Stimulated activated naive CD8-positive, alpha-beta T cell treated with anti-CD3 and anti-CD28 coated beads, Interleukin-15, amount 100 ng/mL, for 72 hours (primary cell): ENCODE measurements around the gene SMG7.

Experiments
- ATAC-seq: fragments of 150-1000 bp; cut with Tn5 transposase; 2 replicates; pipeline ENCODE4 v1.10.0; 2021; ENCODE audit warnings: mild to moderate bottlenecking, moderate library complexity
- DNase-seq, 2 donors: peaks; one replicate each; pipeline ENCODE4 v3.0.0; 2021 to 2022
- H3K27ac Mint-ChIP-seq, 2 donors: one replicate each; pipeline ENCODE4 v1.8.0; 2022; ENCODE audit warnings: mild to moderate bottlenecking in 2 of 2, mixed read lengths in 2 of 2, moderate library complexity in 2 of 2
- H3K27me3 Mint-ChIP-seq: one replicate; pipeline ENCODE4 v1.8.0; 2022; ENCODE audit warnings: mixed read lengths
- H3K4me1 Mint-ChIP-seq: one replicate; pipeline ENCODE4 v1.8.0; 2022; ENCODE audit warnings: mild to moderate bottlenecking, mixed read lengths
- H3K4me3 Mint-ChIP-seq, 2 donors: one replicate each; pipeline ENCODE4 v1.8.0; 2022; ENCODE audit warnings: mild to moderate bottlenecking in 2 of 2, mixed read lengths in 2 of 2, moderate library complexity in 1 of 2
- H3K9me3 Mint-ChIP-seq, 2 donors: one replicate each; pipeline ENCODE4 v1.8.0; 2022; ENCODE audit warnings: mixed read lengths in 2 of 2

The SMG7 gene

DNA sequence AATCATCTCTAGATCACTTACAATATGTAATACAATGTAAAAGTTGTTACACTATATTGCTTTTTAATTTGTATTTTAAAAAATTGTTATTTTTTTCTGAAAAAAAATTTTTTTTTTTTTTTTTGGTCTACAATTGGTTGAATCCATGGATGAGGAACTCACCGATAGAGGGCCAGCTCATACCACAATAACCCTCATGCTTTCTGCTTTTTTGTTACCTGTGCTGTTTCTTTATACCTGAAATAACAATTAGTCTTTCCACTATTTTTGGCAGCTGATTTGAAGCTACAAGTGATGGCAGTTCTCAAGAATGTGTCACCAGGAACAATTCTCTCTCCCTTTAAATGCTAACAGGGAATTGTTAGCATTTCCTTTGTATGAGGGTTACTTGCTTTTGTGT is 12.0 kb downstream of the SMG7 start:
- peaks cover 60% of the 10 kb centered on the region for H3K4me1 Mint-ChIP-seq
- DNase-seq, result no peak

DNA sequence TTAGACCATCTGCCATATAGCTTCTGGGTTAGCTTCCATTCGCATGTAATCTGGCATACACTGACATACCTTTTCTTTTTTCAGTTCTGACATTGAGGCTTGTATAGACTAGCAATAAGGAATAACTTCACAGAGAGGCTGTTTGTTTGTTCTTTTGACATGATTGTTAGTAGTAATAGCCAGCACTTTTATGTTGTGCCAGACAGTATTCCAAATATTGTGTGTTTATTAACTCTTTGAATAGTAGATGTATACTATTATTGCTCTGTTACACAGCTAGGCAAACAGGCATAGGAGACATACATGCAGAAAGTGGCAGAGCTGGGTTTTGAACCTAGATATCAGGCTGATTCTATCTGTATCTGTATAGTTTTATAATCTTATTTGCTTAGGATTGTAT is 12.6 kb downstream of the SMG7 start:
- no peak for ATAC-seq
- no peaks in the 10 kb centered on the region for H3K9me3 Mint-ChIP-seq
- peaks cover 60% of the 10 kb centered on the region for H3K4me1 Mint-ChIP-seq

More for the DNA sequence above, 12.0 kb downstream of the SMG7 start:
- ATAC-seq, result no peak
- Mint-ChIP-seq H3K27me3 (no peaks in the 10 kb centered on the region), H3K9me3 (no peaks in the 10 kb centered on the region), H3K4me3 (no peak overlapping the region), H3K27ac (no peak overlapping the region)

DNA sequence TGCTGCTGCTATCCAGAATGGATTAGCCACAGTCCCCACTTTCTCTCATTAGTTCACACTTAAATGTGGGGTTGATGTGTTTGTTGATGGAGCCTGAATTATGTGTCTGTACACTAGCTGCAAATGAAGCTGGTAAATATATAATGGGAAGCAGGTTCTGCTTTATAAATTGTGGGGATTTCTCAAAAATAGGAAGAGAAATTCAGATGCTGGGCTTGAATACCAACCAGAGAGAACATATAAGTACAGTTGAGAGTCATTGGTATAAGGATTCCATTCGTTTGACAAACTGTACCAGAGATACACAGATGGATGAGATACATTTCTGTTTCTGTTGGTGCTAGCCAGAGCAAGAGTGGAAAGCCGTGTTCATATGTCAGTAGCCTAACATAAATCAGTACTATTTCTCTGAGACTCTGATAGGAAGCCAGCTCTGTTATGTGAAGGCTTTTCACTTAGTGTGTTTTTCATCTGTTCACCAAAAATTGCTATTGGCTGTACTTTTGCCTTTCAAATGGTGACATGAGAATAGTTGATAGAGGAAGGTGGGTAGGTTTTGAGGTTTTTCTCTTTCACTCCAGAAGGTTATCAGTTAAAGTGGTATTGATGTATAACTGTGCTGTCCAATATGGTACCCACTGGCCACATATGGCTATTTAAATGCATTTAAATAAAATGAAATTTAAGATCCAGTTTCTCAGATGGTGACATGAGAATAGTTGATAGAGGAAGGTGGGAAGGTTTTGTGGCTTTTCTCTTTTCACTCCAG is 15.6 kb downstream of the SMG7 start:
- Mint-ChIP-seq H3K4me3 (no peak overlapping the region), H3K4me1 (peaks cover 43% of the 10 kb centered on the region), H3K27ac (no peak overlapping the region), H3K27me3 (no peaks in the 10 kb centered on the region), H3K9me3 (no peaks in the 10 kb centered on the region)
- no peak for ATAC-seq
- no peak for DNase-seq

More for the DNA sequence above, 12.6 kb downstream of the SMG7 start:
- DNase-seq, result no peak
- Mint-ChIP-seq H3K27me3 (no peaks in the 10 kb centered on the region), H3K27ac (no peak overlapping the region), H3K4me3 (no peak overlapping the region)

DNA sequence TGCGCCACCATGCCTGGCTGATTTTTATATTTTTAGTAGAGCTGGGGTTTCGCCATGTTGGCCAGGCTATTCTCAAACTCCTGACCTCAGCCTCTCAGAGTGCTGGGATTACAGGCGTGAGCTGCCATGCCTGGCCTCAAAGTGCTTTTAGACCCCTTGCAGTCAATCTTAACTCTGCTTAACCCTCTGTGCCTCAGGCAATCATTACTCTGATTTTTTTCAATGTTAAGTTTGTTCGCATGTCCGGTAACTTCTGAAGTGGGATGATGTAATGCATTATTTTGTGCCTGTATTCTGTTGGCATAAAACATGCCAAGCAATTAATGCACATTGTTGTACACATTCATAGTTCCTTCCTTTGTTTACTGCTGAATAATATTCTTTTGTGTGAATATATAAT is 18.6 kb downstream of the SMG7 start:
- no peaks in the 10 kb centered on the region for H3K9me3 Mint-ChIP-seq
- H3K4me1 Mint-ChIP-seq, result peaks cover 50% of the 10 kb centered on the region
- no peaks in the 10 kb centered on the region for H3K27me3 Mint-ChIP-seq
- no peak overlapping the region for H3K4me3 Mint-ChIP-seq
- H3K27ac Mint-ChIP-seq, result no peak overlapping the region
- ATAC-seq (no peak), DNase-seq (no peak)

GRCh38 chr1:183493540-183494245 is 21.4 kb downstream of the SMG7 start:
- no peak for DNase-seq
- no peak for ATAC-seq
- no peak overlapping the region for H3K4me3 Mint-ChIP-seq
- peaks cover 56% of the 10 kb centered on the region for H3K4me1 Mint-ChIP-seq
- H3K27me3 Mint-ChIP-seq, result no peaks in the 10 kb centered on the region
- H3K27ac Mint-ChIP-seq, result peak overlapping the region in 1 of 2 donors; percentile 40
- H3K9me3 Mint-ChIP-seq, result no peaks in the 10 kb centered on the region

DNA sequence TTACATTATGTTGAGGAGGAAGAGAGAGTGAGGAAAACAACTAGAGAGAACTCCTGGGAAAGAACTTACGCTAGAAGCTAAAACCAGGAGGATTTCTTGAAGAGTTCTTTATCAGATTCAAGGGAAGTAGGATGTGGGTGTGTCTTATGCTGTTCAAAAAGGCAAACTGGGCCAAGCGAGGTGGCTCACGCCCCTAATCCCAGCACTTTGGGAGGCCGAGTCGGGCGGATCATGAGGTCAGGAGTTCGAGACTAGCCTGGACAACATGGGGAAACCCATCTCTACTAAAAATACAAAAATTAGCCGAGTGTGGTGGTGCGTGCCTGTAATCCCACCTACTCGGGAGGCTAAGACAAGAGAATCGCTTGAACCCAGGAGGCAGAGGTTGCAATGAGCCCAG is 23.1 kb downstream of the SMG7 start:
- H3K27me3 Mint-ChIP-seq, result no peaks in the 10 kb centered on the region
- H3K4me3 Mint-ChIP-seq, result no peak overlapping the region
- DNase-seq, result no peak
- no peak for ATAC-seq
- H3K4me1 Mint-ChIP-seq, result peaks cover 54% of the 10 kb centered on the region
- no peak overlapping the region for H3K27ac Mint-ChIP-seq
- H3K9me3 Mint-ChIP-seq, result no peaks in the 10 kb centered on the region

- Mint-ChIP-seq H3K4me3 (no peak overlapping the region), H3K27me3 (no peaks in the 10 kb centered on the region), H3K9me3 (no peaks in the 10 kb centered on the region), H3K27ac (peak overlapping the region in 1 of 2 donors; percentile 22), H3K4me1 (peaks cover 54% of the 10 kb centered on the region)
- DNase-seq (no peak), ATAC-seq (no peak)
Observed at GRCh38 chr1:183497218-183497617, 24.9 kb downstream of the SMG7 start.

DNA sequence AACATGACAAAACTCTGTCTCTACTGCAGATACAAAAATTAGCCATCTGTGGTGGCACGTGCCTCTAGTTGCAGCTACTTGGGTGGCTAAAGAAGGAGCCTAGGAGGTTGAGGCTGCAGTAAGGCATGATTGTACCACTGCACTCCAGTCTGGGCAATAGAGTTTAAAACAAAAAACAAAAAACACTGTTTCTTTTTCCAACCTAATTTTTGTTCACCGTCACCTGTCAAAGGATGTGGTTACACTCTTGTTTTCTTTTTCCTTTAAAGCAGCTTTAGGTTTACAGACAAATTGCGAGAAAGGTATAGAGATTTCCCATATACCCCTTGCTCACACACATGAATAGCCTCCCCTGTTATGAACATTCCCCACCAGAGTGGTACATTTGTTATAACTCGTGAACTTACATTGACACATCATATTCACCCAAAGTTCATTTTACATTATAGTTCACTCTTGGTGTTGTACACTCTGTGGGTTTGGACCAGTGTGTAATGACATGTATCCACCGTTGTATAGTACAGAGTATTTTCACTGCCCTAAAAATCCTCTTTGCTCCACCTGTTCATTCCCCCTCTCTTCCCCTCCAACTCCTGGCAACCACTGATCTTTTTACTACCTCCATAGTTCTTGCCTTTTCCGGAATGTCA is 26.2 kb downstream of the SMG7 start:
- H3K9me3 Mint-ChIP-seq, result no peaks in the 10 kb centered on the region
- H3K4me3 Mint-ChIP-seq, result peak overlapping the region; percentile 41 to 66
- peak; percentile 95 for ATAC-seq
- H3K27me3 Mint-ChIP-seq, result no peaks in the 10 kb centered on the region
- H3K27ac Mint-ChIP-seq, result peak overlapping the region; percentile 66 to 70
- no peak for DNase-seq
- peaks cover 46% of the 10 kb centered on the region for H3K4me1 Mint-ChIP-seq

DNA sequence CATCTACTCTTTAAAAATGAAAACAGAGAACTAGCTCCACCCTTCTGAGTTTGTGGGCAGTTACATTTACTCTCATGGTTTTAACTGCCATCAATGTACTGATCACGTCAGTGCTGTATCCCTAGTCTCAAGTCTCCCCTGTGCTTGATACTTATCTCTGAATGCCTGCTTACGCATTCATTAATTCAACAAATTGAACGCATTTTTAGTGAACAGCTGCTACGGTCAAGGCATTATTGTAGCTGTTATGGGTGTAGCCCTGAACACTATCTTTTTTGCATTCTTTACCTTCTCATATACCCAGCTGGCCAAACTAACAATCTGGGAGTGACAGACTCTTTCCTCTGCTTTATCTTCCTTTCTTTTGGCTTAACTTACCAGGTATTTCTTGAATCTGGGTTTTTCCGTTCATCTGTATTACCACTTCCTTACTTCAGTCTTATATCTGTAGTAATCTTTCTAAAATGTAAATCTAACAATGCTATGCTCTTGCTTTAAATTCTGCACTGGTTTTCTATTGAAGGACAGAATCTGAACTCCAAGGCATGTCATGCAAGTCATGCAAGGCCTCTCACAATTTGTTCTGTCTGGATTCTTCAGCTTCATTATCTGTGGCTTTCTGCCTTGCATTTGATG is 33.3 kb downstream of the SMG7 start:
- no peak overlapping the region for H3K4me3 Mint-ChIP-seq

DNA sequence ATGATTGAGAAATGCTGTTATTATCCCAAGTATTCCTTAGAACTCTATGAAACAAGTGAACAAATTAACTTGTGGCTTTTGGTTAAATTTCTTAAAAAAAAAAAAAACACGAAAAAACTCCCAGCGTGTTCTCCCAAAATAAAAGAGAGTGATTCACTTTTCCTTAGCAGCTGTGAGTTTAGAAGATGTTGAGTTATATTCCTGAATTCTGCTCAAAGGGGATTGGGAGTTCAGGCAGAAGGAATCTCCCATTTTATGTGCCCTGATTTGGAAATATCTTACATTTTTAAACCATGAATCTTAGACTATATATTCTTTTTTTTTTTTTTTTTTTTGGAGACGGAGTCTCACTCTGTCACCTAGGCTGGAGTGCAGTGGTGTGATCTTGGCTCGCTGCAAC is 34.3 kb downstream of the SMG7 start:
- DNase-seq (no peak), ATAC-seq (no peak)
- Mint-ChIP-seq H3K9me3 (no peaks in the 10 kb centered on the region), H3K27ac (no peak overlapping the region), H3K4me1 (no peaks in the 10 kb centered on the region), H3K27me3 (no peaks in the 10 kb centered on the region), H3K4me3 (no peak overlapping the region)

More for the DNA sequence above, 33.3 kb downstream of the SMG7 start:
- Mint-ChIP-seq H3K4me1 (no peaks in the 10 kb centered on the region), H3K27ac (no peak overlapping the region), H3K27me3 (no peaks in the 10 kb centered on the region), H3K9me3 (no peaks in the 10 kb centered on the region)
- ATAC-seq, result no peak
- no peak for DNase-seq

DNA sequence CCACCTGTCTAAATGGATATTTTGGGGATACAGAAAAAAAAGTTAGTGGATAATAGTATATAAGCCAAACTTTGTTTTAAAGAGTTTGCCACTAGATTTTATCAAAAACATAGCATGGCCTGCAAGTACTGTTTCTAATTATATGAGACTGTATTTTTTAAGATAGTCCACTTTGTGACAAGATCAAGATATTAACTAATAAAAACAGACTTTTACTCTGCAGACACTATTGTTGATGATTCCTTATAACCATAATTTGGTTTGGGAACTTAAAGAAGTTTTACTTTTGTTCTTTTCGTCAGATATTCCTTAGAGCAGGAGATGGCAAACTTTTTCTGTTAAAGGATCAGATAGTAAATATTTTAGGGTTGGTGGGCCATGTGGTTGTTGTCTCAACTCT is 36.4 kb downstream of the SMG7 start:
- DNase-seq, result no peak
- Mint-ChIP-seq H3K9me3 (no peaks in the 10 kb centered on the region), H3K27ac (no peak overlapping the region), H3K4me3 (no peak overlapping the region), H3K4me1 (no peaks in the 10 kb centered on the region), H3K27me3 (no peaks in the 10 kb centered on the region)
- ATAC-seq, result no peak

DNA sequence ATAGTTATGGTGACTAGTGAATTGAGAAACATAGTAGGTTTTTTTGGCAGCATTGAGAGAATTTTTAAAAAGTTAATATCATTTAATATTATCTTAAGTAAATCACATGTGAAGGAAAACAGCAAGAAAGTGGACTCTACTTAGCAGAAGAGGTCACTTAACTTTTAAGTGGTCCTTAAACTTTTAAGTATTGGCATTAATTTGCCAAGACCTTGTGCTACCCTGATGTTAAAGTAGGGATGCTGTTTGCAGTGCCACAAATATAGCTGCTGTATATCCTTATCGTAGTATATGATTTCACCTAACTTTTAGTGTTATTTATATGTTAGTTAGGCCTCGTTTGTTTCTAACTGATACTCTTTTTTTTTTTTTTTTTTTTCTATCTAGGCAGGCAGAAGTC is 40.2 kb downstream of the SMG7 start:
- ATAC-seq (no peak), DNase-seq (no peak)
- Mint-ChIP-seq H3K27me3 (no peaks in the 10 kb centered on the region), H3K9me3 (no peaks in the 10 kb centered on the region), H3K27ac (no peak overlapping the region), H3K4me3 (no peak overlapping the region), H3K4me1 (no peaks in the 10 kb centered on the region)

DNA sequence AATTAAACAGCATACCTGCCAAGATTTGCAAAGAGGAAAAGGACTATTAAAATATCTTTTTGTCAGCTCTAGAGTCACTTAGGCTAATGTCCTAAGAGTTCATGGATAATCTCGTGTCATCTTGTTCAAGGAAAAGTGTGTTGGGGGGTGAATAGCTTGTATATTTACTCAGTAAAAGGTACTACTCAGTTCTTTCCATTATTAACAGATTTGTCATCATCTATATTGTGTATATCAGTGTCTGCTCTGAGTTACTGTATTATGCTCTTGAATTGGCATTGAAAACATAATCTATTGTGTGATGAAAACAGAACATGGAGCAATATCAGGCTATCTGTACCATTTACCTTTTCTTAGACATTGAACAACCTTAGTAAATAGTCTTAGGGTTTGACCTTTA is 41.9 kb downstream of the SMG7 start:
- no peak for DNase-seq
- Mint-ChIP-seq H3K4me3 (no peak overlapping the region), H3K4me1 (no peaks in the 10 kb centered on the region), H3K27ac (no peak overlapping the region), H3K27me3 (no peaks in the 10 kb centered on the region), H3K9me3 (no peaks in the 10 kb centered on the region)
- no peak for ATAC-seq

GRCh38 chr1:183515002-183515689 is 42.8 kb downstream of the SMG7 start:
- ATAC-seq, result no peak

DNA sequence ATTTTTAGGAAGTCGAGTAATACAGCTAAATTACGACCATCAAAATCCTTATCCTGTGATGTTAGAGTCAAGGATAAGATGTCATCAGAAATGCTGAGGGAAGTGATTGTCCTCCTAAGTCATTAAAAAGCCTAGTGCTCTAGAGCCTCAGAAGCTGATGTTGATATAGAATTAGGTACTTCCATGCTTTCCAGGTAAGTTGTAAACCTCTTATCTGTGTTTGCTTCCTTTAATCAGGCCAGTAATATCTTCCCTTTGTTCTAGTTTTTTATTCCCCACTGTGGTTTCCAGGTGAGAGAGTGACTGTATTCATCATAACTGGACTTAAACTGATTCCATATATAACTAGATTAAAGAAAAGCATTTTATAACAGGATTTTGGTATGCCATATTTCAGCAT is 44.4 kb downstream of the SMG7 start:
- no peak for ATAC-seq
- Mint-ChIP-seq H3K4me1 (no peaks in the 10 kb centered on the region), H3K9me3 (no peaks in the 10 kb centered on the region), H3K4me3 (no peak overlapping the region), H3K27ac (no peak overlapping the region), H3K27me3 (no peaks in the 10 kb centered on the region)
- DNase-seq, result no peak

More at GRCh38 chr1:183515002-183515689, 42.8 kb downstream of the SMG7 start:
- no peak overlapping the region for H3K4me3 Mint-ChIP-seq
- no peak for DNase-seq
- H3K27ac Mint-ChIP-seq, result peak overlapping the region in 1 of 2 donors; percentile 3
- no peaks in the 10 kb centered on the region for H3K9me3 Mint-ChIP-seq
- no peaks in the 10 kb centered on the region for H3K4me1 Mint-ChIP-seq
- no peaks in the 10 kb centered on the region for H3K27me3 Mint-ChIP-seq
